Sigmoid colon (tissue), 7 donors: ENCODE data around the gene FOXN3. TPM values are rescaled to one million over a fixed set of nuclear protein-coding genes. Genes with fewer than 3 reads are reported as not detected.
"Not testable (repeated sequence)": the region's sequence is repeated elsewhere in the genome, so short reads cannot be mapped to it uniquely, and the experiment has no call there.

Experiments used
- DNase-seq: peaks from one replicate; pipeline ENCODE4 v3.0.0-alpha.2; 2019
- H3K27ac ChIP-seq, 4 donors: fragments of 200-600 bp; sonication (generic); one replicate each; pipeline ENCODE4 v1.5.1; 2016 to 2019; ENCODE audit warnings: mild to moderate bottlenecking in 1 of 4
- H3K27me3 ChIP-seq, 3 donors: fragments of 200-600 bp; sonication (generic); one replicate each; pipeline ENCODE4 v1.5.1; 2019; ENCODE audit warnings: mild to moderate bottlenecking in 1 of 3
- H3K36me3 ChIP-seq, 4 donors: fragments of 200-600 bp; sonication (generic); one replicate each; pipeline ENCODE4 v1.5.1; 2016 to 2019
- H3K4me1 ChIP-seq, 4 donors: fragments of 200-600 bp; sonication (generic); one replicate each; pipeline ENCODE4 v1.5.1; 2017 to 2019
- H3K4me3 ChIP-seq, 4 donors: fragments of 200-600 bp; sonication (generic); one replicate each; pipeline ENCODE4 v1.5.1; 2017 to 2019; ENCODE audit warnings: mild to moderate bottlenecking in 2 of 4, moderate library complexity in 1 of 4
- H3K9me3 ChIP-seq, 4 donors: fragments of 200-600 bp in 3 of 4; sonication (generic) in 3 of 4; one replicate each; pipeline versions ENCODE4 v1.5.1 to v1.6.1; 2013 to 2019
- EP300 ChIP-seq, 4 donors: sonication (generic); formaldehyde crosslinking; IDR thresholded peaks; one replicate each; pipeline ENCODE4 v1.6.1; 2017; ENCODE audit warnings: antibody characterized with exemption in 4 of 4
- POLR2A ChIP-seq, 2 donors: fragments of 450-650 bp; IDR thresholded peaks; one replicate each; pipeline ENCODE4 v1.6.1; 2016; ENCODE audit warnings: antibody characterized with exemption in 2 of 2, mild to moderate bottlenecking in 2 of 2, moderate library complexity in 2 of 2
- POLR2AphosphoS5 ChIP-seq, 4 donors: sonication (generic); formaldehyde crosslinking; IDR thresholded peaks; one replicate each; pipeline ENCODE4 v1.6.1; 2017; ENCODE audit warnings: antibody characterized with exemption in 4 of 4
- WGBS, 2 donors: extraction: QIAGEN DNeasy Blood & Tissue Kit; methylation state at CpG; one replicate each; pipeline ENCODE4 v1.1.7; 2013; 5-methylcytosine and 5-hydroxymethylcytosine counted together
- intact Hi-C: fragments of 100-400 bp; cut with DNase I; formaldehyde crosslinking; loops from one replicate; pipeline ENCODE4 v1.15.1; 2023
- polyA plus RNA-seq, 3 donors: library from polyadenylated mRNA; stranded (reverse); fragments of 200-250 nt; gene quantifications; one replicate each; pipeline ENCODE4 v1.2.3, GENCODE V29; 2013
- total RNA-seq, 4 donors: library from RNA; depleted of rRNA; stranded (reverse); fragments of >200 nt; gene quantifications; one replicate each; pipeline ENCODE4 v1.1.0, GENCODE V29; 2016
- TF ChIP-seq, protein P1 (sequence below), 4 experiments: fragments of 450-650 bp in 3 of 4; fragments of 200-600 bp in 1 of 4; IDR thresholded peaks; one replicate each; pipeline ENCODE4 v1.5.1; 2016 to 2019; ENCODE audit warnings: antibody characterized with exemption in 4 of 4, mild to moderate bottlenecking in 3 of 4, moderate library complexity in 2 of 4
- donor health status: healthy with polysubstance abuse.
- donor health status: Bipolar disorder and iron deficiency.
- donor health status: healthy.

FOXN3 gene
- total and polyA plus RNA-seq, 7 donors, result 24.6 to 146 (median 104) TPM

GRCh38 chr14:89121968-89122620 is 294.9 kb downstream of the FOXN3 start:
- 31 to 47% methylated on average over 4 of the region's 4 CpGs for WGBS, 2 donors

DNA sequence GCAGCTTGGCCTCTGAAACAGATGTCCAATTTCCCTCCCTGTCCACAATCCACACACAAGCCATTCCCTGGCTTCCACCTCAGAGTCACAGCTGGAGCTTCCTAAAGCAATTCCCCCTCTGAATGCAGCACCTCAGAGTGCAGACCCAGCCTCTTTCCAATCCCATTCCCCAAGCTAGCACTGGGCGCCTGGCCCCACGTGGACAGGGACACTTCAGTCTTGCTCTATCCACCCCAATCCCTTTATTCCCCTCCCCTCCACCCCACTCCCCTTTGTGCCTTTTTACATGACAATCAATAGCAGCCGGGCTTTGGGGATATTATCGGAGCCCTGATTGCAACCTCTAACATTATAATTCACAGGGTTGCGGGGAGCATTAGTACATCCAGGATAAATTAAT is 300.0 kb downstream of the FOXN3 start:
- no peak for TF ChIP-seq POLR2AphosphoS5 (IDR thresholded peaks at IDR 0.05)
- TF ChIP-seq, protein P1, sequence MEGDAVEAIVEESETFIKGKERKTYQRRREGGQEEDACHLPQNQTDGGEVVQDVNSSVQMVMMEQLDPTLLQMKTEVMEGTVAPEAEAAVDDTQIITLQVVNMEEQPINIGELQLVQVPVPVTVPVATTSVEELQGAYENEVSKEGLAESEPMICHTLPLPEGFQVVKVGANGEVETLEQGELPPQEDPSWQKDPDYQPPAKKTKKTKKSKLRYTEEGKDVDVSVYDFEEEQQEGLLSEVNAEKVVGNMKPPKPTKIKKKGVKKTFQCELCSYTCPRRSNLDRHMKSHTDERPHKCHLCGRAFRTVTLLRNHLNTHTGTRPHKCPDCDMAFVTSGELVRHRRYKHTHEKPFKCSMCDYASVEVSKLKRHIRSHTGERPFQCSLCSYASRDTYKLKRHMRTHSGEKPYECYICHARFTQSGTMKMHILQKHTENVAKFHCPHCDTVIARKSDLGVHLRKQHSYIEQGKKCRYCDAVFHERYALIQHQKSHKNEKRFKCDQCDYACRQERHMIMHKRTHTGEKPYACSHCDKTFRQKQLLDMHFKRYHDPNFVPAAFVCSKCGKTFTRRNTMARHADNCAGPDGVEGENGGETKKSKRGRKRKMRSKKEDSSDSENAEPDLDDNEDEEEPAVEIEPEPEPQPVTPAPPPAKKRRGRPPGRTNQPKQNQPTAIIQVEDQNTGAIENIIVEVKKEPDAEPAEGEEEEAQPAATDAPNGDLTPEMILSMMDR (IDR thresholded peaks at IDR 0.05), result no peak
- TF ChIP-seq EP300 (IDR thresholded peaks at IDR 0.05), result no peak
- no peak for TF ChIP-seq POLR2A (IDR thresholded peaks at IDR 0.05)
- intact Hi-C loops, result no loop called here
- H3K27me3 ChIP-seq, result no peaks in the 10 kb centered on the region
- H3K9me3 ChIP-seq, result no peaks in the 10 kb centered on the region
- DNase-seq, result no peak
- no peak overlapping the region for H3K4me3 ChIP-seq
- H3K36me3 ChIP-seq, result no peaks in the 10 kb centered on the region
- no peak overlapping the region for H3K27ac ChIP-seq
- H3K4me1 ChIP-seq, result no peaks in the 10 kb centered on the region
- WGBS, 2 donors, result 86 to 91% methylated on average over 5 of the region's 5 CpGs

More at GRCh38 chr14:89121968-89122620, 294.9 kb downstream of the FOXN3 start:
- intact Hi-C loops, result no loop called here
- Histone ChIP-seq H3K4me1 (no peaks in the 10 kb centered on the region), H3K9me3 (no peaks in the 10 kb centered on the region), H3K4me3 (no peak overlapping the region), H3K36me3 (no peaks in the 10 kb centered on the region), H3K27me3 (no peaks in the 10 kb centered on the region), H3K27ac (no peak overlapping the region)
- TF ChIP-seq, protein P1 (IDR thresholded peaks at IDR 0.05), result no peak
- TF ChIP-seq POLR2AphosphoS5 (IDR thresholded peaks at IDR 0.05) (no peak), EP300 (IDR thresholded peaks at IDR 0.05) (no peak), POLR2A (IDR thresholded peaks at IDR 0.05) (no peak)
- DNase-seq, result no peak

GRCh38 chr14:89114109-89114508 is 302.9 kb downstream of the FOXN3 start:
- H3K36me3 ChIP-seq, result no peaks in the 10 kb centered on the region

DNA sequence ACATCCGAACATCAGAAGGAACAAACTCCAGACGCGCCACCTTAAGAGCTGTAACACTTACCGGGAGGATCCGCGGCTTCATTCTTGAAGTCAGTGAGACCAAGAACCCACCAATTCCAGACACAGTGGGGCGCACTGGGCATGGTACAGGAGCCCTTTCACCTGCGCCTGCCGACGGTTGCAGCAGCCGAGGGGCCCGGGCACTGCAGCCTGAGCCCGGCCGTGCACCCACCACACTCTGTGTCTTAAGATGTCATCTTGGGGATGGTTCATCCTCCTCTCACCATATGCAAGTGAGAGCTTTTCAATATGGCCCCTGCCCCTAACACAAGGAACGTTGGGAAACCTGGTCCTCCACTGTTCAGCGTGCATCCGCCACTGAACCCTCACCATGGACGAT is 304.3 kb downstream of the FOXN3 start:
- H3K9me3 ChIP-seq, result no peaks in the 10 kb centered on the region
- 96% methylated on average over 18 of the region's 18 CpGs for WGBS, 2 donors
- H3K27ac ChIP-seq, result no peak overlapping the region
- TF ChIP-seq, protein P1 (IDR thresholded peaks at IDR 0.05), result no peak
- TF ChIP-seq POLR2A (IDR thresholded peaks at IDR 0.05) (no peak), POLR2AphosphoS5 (IDR thresholded peaks at IDR 0.05) (no peak), EP300 (IDR thresholded peaks at IDR 0.05) (no peak)
- no peak for DNase-seq
- no peak overlapping the region for H3K4me3 ChIP-seq
- intact Hi-C loops, result no loop called here
- H3K27me3 ChIP-seq, result no peaks in the 10 kb centered on the region
- no peaks in the 10 kb centered on the region for H3K4me1 ChIP-seq
- H3K36me3 ChIP-seq, result no peaks in the 10 kb centered on the region

More at GRCh38 chr14:89114109-89114508, 302.9 kb downstream of the FOXN3 start:
- H3K27me3 ChIP-seq, result no peaks in the 10 kb centered on the region
- TF ChIP-seq, protein P1 (IDR thresholded peaks at IDR 0.05), result no peak
- TF ChIP-seq EP300 (IDR thresholded peaks at IDR 0.05) (no peak), POLR2AphosphoS5 (IDR thresholded peaks at IDR 0.05) (no peak), POLR2A (IDR thresholded peaks at IDR 0.05) (no peak)
- intact Hi-C loops, result no loop called here
- no peak overlapping the region for H3K4me3 ChIP-seq
- no peak overlapping the region for H3K27ac ChIP-seq
- no peaks in the 10 kb centered on the region for H3K4me1 ChIP-seq
- H3K9me3 ChIP-seq, result no peaks in the 10 kb centered on the region
- DNase-seq, result no peak

- H3K4me1 ChIP-seq, H3K36me3 ChIP-seq, H3K27ac ChIP-seq, H3K27me3 ChIP-seq, intact Hi-C loops, H3K4me3 ChIP-seq, DNase-seq, H3K9me3 ChIP-seq: not testable (repeated sequence)
- WGBS, 2 donors, result 76 to 85% methylated on average over 25 of the region's 25 CpGs
These were observed 305.1 kb downstream of the FOXN3 start for GRCh38 chr14:89111766-89112543.

GRCh38 chr14:89111232-89111631 is 305.8 kb downstream of the FOXN3 start:
- H3K36me3 ChIP-seq, H3K9me3 ChIP-seq, H3K27me3 ChIP-seq, H3K4me1 ChIP-seq, intact Hi-C loops, H3K27ac ChIP-seq, DNase-seq, H3K4me3 ChIP-seq: not testable (repeated sequence)
- 94 to 96% methylated on average over 12 to 13 of the region's 13 CpGs for WGBS, 2 donors
